Progenitor cell of endocrine pancreas (in vitro differentiated cells): ENCODE results near the gene CLEC7A. TPM values are rescaled to one million over a fixed set of nuclear protein-coding genes. Genes with fewer than 3 reads are reported as not detected.
A peak's percentile ranks its signal among the peaks of the same experiment; 100 is the strongest.

Experiments
- DNase-seq: peaks from one replicate; pipeline ENCODE4 v3.0.0; 2021; ENCODE audit warnings: low spot score; ENCODE audit not compliant: unreplicated experiment
- H3K27ac Mint-ChIP-seq: 2 replicates; pipeline ENCODE4 v1.8.0; 2021; ENCODE audit warnings: mild to moderate bottlenecking, moderate library complexity, mixed read lengths
- H3K27me3 Mint-ChIP-seq: 2 replicates; pipeline ENCODE4 v1.8.0; 2021; ENCODE audit warnings: mixed read lengths
- H3K36me3 Mint-ChIP-seq: 2 replicates; pipeline ENCODE4 v1.8.0; 2022; ENCODE audit warnings: mixed read lengths; ENCODE audit not compliant: insufficient read depth
- H3K4me1 Mint-ChIP-seq: 2 replicates; pipeline ENCODE4 v1.8.0; 2021; ENCODE audit warnings: low read depth, mixed read lengths
- H3K4me3 Mint-ChIP-seq: 2 replicates; pipeline ENCODE4 v1.8.0; 2021; ENCODE audit warnings: low read depth, mild to moderate bottlenecking, moderate library complexity, mixed read lengths
- H3K9me3 Mint-ChIP-seq: 2 replicates; pipeline ENCODE4 v1.8.0; 2021; ENCODE audit warnings: low read depth, mixed read lengths
- total RNA-seq: library from RNA; stranded (reverse); gene quantifications from 2 replicates; pipeline ENCODE4 v1.2.1, GENCODE V29; 2021
- TF ChIP-seq, protein P1 (sequence below): fragments of 200-600 bp; sonication (generic); IDR thresholded peaks from one replicate; pipeline ENCODE4 v1.5.0; 2021; ENCODE audit warnings: antibody characterized with exemption, mild to moderate bottlenecking; ENCODE audit not compliant: unreplicated experiment

Gene CLEC7A
- total RNA-seq, 1 donor from 2014 or later, result not detected

- Mint-ChIP-seq H3K36me3 (no peaks in the 10 kb centered on the region), H3K27ac (no peak overlapping the region), H3K4me1 (no peaks in the 10 kb centered on the region), H3K27me3 (peaks cover 3% of the 10 kb centered on the region), H3K4me3 (no peak overlapping the region), H3K9me3 (no peaks in the 10 kb centered on the region)
- DNase-seq, result no peak
- TF ChIP-seq, protein P1, sequence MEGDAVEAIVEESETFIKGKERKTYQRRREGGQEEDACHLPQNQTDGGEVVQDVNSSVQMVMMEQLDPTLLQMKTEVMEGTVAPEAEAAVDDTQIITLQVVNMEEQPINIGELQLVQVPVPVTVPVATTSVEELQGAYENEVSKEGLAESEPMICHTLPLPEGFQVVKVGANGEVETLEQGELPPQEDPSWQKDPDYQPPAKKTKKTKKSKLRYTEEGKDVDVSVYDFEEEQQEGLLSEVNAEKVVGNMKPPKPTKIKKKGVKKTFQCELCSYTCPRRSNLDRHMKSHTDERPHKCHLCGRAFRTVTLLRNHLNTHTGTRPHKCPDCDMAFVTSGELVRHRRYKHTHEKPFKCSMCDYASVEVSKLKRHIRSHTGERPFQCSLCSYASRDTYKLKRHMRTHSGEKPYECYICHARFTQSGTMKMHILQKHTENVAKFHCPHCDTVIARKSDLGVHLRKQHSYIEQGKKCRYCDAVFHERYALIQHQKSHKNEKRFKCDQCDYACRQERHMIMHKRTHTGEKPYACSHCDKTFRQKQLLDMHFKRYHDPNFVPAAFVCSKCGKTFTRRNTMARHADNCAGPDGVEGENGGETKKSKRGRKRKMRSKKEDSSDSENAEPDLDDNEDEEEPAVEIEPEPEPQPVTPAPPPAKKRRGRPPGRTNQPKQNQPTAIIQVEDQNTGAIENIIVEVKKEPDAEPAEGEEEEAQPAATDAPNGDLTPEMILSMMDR, result peak; percentile 80
These were observed 10.0 kb upstream of the CLEC7A start for GRCh38 chr12:10140001-10140400.

DNA sequence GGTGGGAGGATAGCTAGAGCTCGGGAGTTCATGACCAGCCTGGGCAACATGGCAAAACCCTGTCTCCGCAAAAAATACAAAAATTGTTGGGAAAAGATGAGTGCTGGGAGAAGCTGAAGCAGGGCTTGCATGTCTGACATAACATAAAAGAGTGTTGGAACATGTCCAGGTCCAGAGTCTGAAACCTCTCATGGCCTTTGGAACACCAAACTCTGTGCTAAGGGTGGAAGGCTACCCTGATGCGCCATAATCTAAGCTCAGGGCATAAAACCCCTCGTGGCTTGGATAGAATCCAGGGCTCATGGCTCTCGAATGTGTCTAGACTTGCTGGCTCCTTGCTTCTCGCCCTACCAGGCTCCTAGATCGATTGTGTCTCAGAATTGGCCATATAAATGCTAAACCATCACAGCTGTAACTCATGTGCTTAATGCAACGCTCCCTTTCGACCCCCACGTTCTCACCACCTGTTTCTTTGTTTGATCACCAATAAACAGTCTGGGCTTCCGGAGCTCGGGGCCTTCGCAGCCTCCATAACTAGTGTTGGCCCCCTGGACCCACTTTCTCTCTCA, 6.7 kb upstream of the CLEC7A start:
- DNase-seq, result no peak
- H3K4me3 Mint-ChIP-seq, result no peak overlapping the region
- TF ChIP-seq, protein P1, result no peak
- no peaks in the 10 kb centered on the region for H3K36me3 Mint-ChIP-seq
- H3K27me3 Mint-ChIP-seq, result no peaks in the 10 kb centered on the region
- no peaks in the 10 kb centered on the region for H3K9me3 Mint-ChIP-seq
- H3K4me1 Mint-ChIP-seq, result no peaks in the 10 kb centered on the region
- H3K27ac Mint-ChIP-seq, result no peak overlapping the region

DNA sequence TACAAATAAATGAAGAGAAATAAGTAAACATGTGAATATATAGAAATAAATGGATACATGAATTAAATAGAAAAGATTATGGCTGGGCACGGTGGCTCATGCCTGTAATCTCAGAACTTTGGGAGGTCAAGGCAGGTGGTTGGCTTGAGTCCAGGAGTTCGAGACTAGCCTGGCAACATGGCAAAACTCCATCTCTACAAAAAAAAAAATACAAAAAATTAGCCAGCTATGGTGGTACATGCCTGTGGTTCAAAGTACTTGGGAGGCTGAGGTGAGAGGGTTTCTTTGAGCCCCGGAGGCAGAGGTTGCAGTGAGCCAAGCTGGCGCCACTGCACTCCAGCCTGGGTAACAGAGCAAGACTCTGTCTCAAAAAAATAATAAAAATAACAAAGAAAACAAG, 5.1 kb upstream of the CLEC7A start:
- no peak overlapping the region for H3K27ac Mint-ChIP-seq
- no peak overlapping the region for H3K4me3 Mint-ChIP-seq
- TF ChIP-seq, protein P1, result no peak
- no peaks in the 10 kb centered on the region for H3K4me1 Mint-ChIP-seq
- no peak for DNase-seq
- no peaks in the 10 kb centered on the region for H3K36me3 Mint-ChIP-seq
- no peaks in the 10 kb centered on the region for H3K9me3 Mint-ChIP-seq
- peaks cover 4% of the 10 kb centered on the region for H3K27me3 Mint-ChIP-seq

DNA sequence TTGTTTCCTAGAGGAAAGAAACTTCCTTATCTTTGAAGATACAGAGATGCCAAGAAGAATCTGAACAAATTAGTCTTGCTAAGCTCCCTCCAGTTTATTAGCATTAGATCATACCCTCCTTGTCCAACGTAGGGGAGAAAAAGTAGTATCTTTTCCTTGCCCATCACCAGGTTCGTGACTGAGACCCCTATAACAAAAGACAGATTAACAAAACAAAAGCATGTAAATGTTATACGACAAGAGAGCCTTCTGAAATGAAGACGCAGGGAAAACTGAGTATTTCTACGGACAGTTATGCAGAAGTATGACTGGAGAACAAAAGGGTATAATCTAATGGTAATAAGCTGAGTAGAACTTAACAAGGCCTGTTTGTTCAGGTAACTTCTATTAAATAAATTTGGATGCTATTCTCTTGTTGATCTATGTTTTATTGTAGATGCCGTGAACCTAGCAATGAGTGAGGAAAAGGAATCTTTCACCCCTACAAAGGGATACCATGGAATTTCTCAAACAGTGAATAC, 2.9 kb upstream of the CLEC7A start:
- H3K4me3 Mint-ChIP-seq, result no peak overlapping the region
- no peaks in the 10 kb centered on the region for H3K9me3 Mint-ChIP-seq
- TF ChIP-seq, protein P1, result no peak
- no peak overlapping the region for H3K27ac Mint-ChIP-seq
- H3K4me1 Mint-ChIP-seq, result no peaks in the 10 kb centered on the region
- no peak for DNase-seq
- H3K27me3 Mint-ChIP-seq, result peaks cover 4% of the 10 kb centered on the region
- no peaks in the 10 kb centered on the region for H3K36me3 Mint-ChIP-seq

- Mint-ChIP-seq H3K27ac (no peak overlapping the region), H3K4me3 (no peak overlapping the region), H3K4me1 (no peaks in the 10 kb centered on the region)
These were observed 1.2 kb upstream of the CLEC7A start for GRCh38 chr12:10131111-10131690.

More at GRCh38 chr12:10131111-10131690, 1.2 kb upstream of the CLEC7A start:
- DNase-seq, result no peak
- no peaks in the 10 kb centered on the region for H3K36me3 Mint-ChIP-seq
- TF ChIP-seq, protein P1, result no peak
- no peaks in the 10 kb centered on the region for H3K9me3 Mint-ChIP-seq
- peaks cover 4% of the 10 kb centered on the region for H3K27me3 Mint-ChIP-seq
